Effector memory CD4-positive, alpha-beta T cell (primary cell): Measurements from ENCODE around the gene ABL2.

Source experiments
- DNase-seq, 3 donors: peaks; one replicate each; pipeline ENCODE4 v3.0.0-alpha.2; 2020
- H3K27ac ChIP-seq: 2 replicates; pipeline ENCODE4 v1.7.0; 2013; ENCODE audit warnings: mild to moderate bottlenecking, low read length, moderate library complexity; ENCODE audit not compliant: insufficient read depth, poor library complexity, severe bottlenecking
- H3K27me3 ChIP-seq: replicated peaks from 2 replicates; pipeline ENCODE4 v1.7.0; 2013; ENCODE audit warnings: mild to moderate bottlenecking, low read length; ENCODE audit not compliant: insufficient read depth, control insufficient read depth, poor library complexity, severe bottlenecking
- H3K36me3 ChIP-seq: 2 replicates; pipeline ENCODE4 v1.7.0; 2013; ENCODE audit warnings: mild to moderate bottlenecking, low read length, moderate library complexity; ENCODE audit not compliant: control insufficient read depth, insufficient read depth
- H3K4me1 ChIP-seq: 2 replicates; pipeline ENCODE4 v1.7.0; 2013; ENCODE audit warnings: low read length, mild to moderate bottlenecking; ENCODE audit not compliant: control insufficient read depth, insufficient read depth, poor library complexity, severe bottlenecking
- H3K4me3 ChIP-seq: 2 replicates; pipeline ENCODE4 v1.7.0; 2013; ENCODE audit warnings: low read length, low read depth, mild to moderate bottlenecking; ENCODE audit not compliant: insufficient read depth, poor library complexity, severe bottlenecking
- H3K9me3 ChIP-seq: 2 replicates; pipeline ENCODE4 v1.7.0; 2013; ENCODE audit warnings: mild to moderate bottlenecking, low read length, moderate library complexity; ENCODE audit not compliant: control insufficient read depth

ABL2 gene

GRCh38 chr1:179104611-179105250 lies 124.7 kb downstream of the ABL2 start:
- H3K4me3 ChIP-seq, result no peak overlapping the region
- H3K36me3 ChIP-seq, result peaks cover 16% of the 10 kb centered on the region
- H3K9me3 ChIP-seq, result no peaks in the 10 kb centered on the region
- no peak overlapping the region for H3K27ac ChIP-seq
- no peaks in the 10 kb centered on the region for H3K27me3 ChIP-seq
- no peaks in the 10 kb centered on the region for H3K4me1 ChIP-seq
- no peak for DNase-seq

- no peaks in the 10 kb centered on the region for H3K27me3 ChIP-seq
- DNase-seq, result no peak
- no peak overlapping the region for H3K27ac ChIP-seq
- peaks cover 12% of the 10 kb centered on the region for H3K36me3 ChIP-seq
- H3K4me3 ChIP-seq, result no peak overlapping the region
- no peaks in the 10 kb centered on the region for H3K4me1 ChIP-seq
- H3K9me3 ChIP-seq, result no peaks in the 10 kb centered on the region
Observed at GRCh38 chr1:179103999-179104398, 125.5 kb downstream of the ABL2 start.

- H3K4me1 ChIP-seq, result no peaks in the 10 kb centered on the region
- peaks cover 9% of the 10 kb centered on the region for H3K36me3 ChIP-seq
Observed at GRCh38 chr1:179101566-179101965, 127.9 kb downstream of the ABL2 start.

GRCh38 chr1:179099891-179100290 lies 129.6 kb downstream of the ABL2 start:
- no peaks in the 10 kb centered on the region for H3K9me3 ChIP-seq
- H3K4me1 ChIP-seq, result no peaks in the 10 kb centered on the region
- no peak for DNase-seq
- no peak overlapping the region for H3K4me3 ChIP-seq
- H3K27me3 ChIP-seq, result no peaks in the 10 kb centered on the region
- no peak overlapping the region for H3K27ac ChIP-seq
- H3K36me3 ChIP-seq, result peaks cover 25% of the 10 kb centered on the region

More at GRCh38 chr1:179101566-179101965, 127.9 kb downstream of the ABL2 start:
- H3K27ac ChIP-seq, result no peak overlapping the region
- H3K4me3 ChIP-seq, result no peak overlapping the region
- no peaks in the 10 kb centered on the region for H3K27me3 ChIP-seq
- H3K9me3 ChIP-seq, result no peaks in the 10 kb centered on the region
- DNase-seq, result no peak

- Histone ChIP-seq H3K27ac (no peak overlapping the region), H3K4me1 (no peaks in the 10 kb centered on the region), H3K4me3 (no peak overlapping the region), H3K27me3 (no peaks in the 10 kb centered on the region), H3K36me3 (peaks cover 51% of the 10 kb centered on the region), H3K9me3 (no peaks in the 10 kb centered on the region)
- no peak for DNase-seq
Observed at GRCh38 chr1:179095924-179096323, 133.6 kb downstream of the ABL2 start.

GRCh38 chr1:179095377-179095776 lies 134.1 kb downstream of the ABL2 start:
- H3K4me1 ChIP-seq, result no peaks in the 10 kb centered on the region
- DNase-seq, result no peak
- H3K27ac ChIP-seq, result no peak overlapping the region
- H3K27me3 ChIP-seq, result no peaks in the 10 kb centered on the region
- H3K36me3 ChIP-seq, result peaks cover 51% of the 10 kb centered on the region
- H3K4me3 ChIP-seq, result no peak overlapping the region
- no peaks in the 10 kb centered on the region for H3K9me3 ChIP-seq

- Histone ChIP-seq H3K27ac (no peak overlapping the region), H3K36me3 (peaks cover 52% of the 10 kb centered on the region), H3K27me3 (no peaks in the 10 kb centered on the region), H3K9me3 (no peaks in the 10 kb centered on the region), H3K4me3 (no peak overlapping the region), H3K4me1 (no peaks in the 10 kb centered on the region)
- DNase-seq, result no peak
Observed at GRCh38 chr1:179094818-179095217, 134.7 kb downstream of the ABL2 start.

- Histone ChIP-seq H3K4me1 (no peaks in the 10 kb centered on the region), H3K36me3 (peaks cover 57% of the 10 kb centered on the region), H3K27ac (no peak overlapping the region), H3K9me3 (no peaks in the 10 kb centered on the region), H3K27me3 (no peaks in the 10 kb centered on the region), H3K4me3 (no peak overlapping the region)
- DNase-seq, result no peak
Observed at GRCh38 chr1:179092896-179093461, 136.5 kb downstream of the ABL2 start.

GRCh38 chr1:179091691-179092165 lies 137.7 kb downstream of the ABL2 start:
- H3K4me1 ChIP-seq, result no peaks in the 10 kb centered on the region
- H3K27me3 ChIP-seq, result no peaks in the 10 kb centered on the region
- no peak for DNase-seq
- no peak overlapping the region for H3K27ac ChIP-seq
- H3K36me3 ChIP-seq, result peaks cover 57% of the 10 kb centered on the region
- no peaks in the 10 kb centered on the region for H3K9me3 ChIP-seq
- H3K4me3 ChIP-seq, result no peak overlapping the region

- no peaks in the 10 kb centered on the region for H3K4me1 ChIP-seq
- peaks cover 50% of the 10 kb centered on the region for H3K36me3 ChIP-seq
- no peak overlapping the region for H3K4me3 ChIP-seq
- DNase-seq, result no peak
- no peaks in the 10 kb centered on the region for H3K9me3 ChIP-seq
- H3K27ac ChIP-seq, result no peak overlapping the region
- H3K27me3 ChIP-seq, result no peaks in the 10 kb centered on the region
Observed at GRCh38 chr1:179090923-179091322, 138.6 kb downstream of the ABL2 start.
